ENCODE data around the gene CHAMP1. TPM values are rescaled to one million over a fixed set of nuclear protein-coding genes. Genes with fewer than 3 reads are reported as not detected.
"Not testable (repeated sequence)": the region's sequence is repeated elsewhere in the genome, so short reads cannot be mapped to it uniquely, and the experiment has no call there.

CHAMP1 gene
- total RNA-seq, 1 donor from 2014 or later = 5.5 TPM

- no peak for FAIRE-seq
- peak; percentile 30 for DNase-seq (ENCODE audit: low read depth)
- TF ChIP-seq CTCF (IDR thresholded peaks at IDR 0.05; ENCODE audit: insufficient read depth, low read length, severe bottlenecking) = peak; percentile 57
Measured at GRCh38 chr13:114339857-114340534, 25.7 kb downstream of the CHAMP1 start.

GRCh38 chr13:114341003-114341777, 26.9 kb downstream of the CHAMP1 start:
- TF ChIP-seq CTCF (IDR thresholded peaks at IDR 0.05; ENCODE audit: insufficient read depth, low read length, severe bottlenecking) = no peak
- no peaks in the 10 kb centered on the region for H3K27me3 ChIP-seq (ENCODE audit: control insufficient read depth, insufficient read depth, low read length)
- H3K36me3 ChIP-seq (ENCODE audit: control insufficient read depth, insufficient read depth, low read length) = no peaks in the 10 kb centered on the region
- FAIRE-seq = no peak
- no peak for DNase-seq (ENCODE audit: low read depth)
- H3K4me3 ChIP-seq (ENCODE audit: low read depth, low read length) = no peak overlapping the region

More at GRCh38 chr13:114339857-114340534, 25.7 kb downstream of the CHAMP1 start:
- H3K4me3 ChIP-seq (ENCODE audit: low read depth, low read length) = no peak overlapping the region
- H3K27me3 ChIP-seq (ENCODE audit: control insufficient read depth, insufficient read depth, low read length) = no peaks in the 10 kb centered on the region
- no peaks in the 10 kb centered on the region for H3K36me3 ChIP-seq (ENCODE audit: control insufficient read depth, insufficient read depth, low read length)

GRCh38 chr13:114347256-114347655, 33.0 kb downstream of the CHAMP1 start:
- H3K4me3 ChIP-seq (ENCODE audit: low read depth, low read length); H3K27me3 ChIP-seq (ENCODE audit: control insufficient read depth, insufficient read depth, low read length); DNase-seq (ENCODE audit: low read depth); FAIRE-seq; H3K36me3 ChIP-seq (ENCODE audit: control insufficient read depth, insufficient read depth, low read length): not testable (repeated sequence)

GRCh38 chr13:114352763-114353162, 38.5 kb downstream of the CHAMP1 start:
- DNase-seq (ENCODE audit: low read depth); H3K27me3 ChIP-seq (ENCODE audit: control insufficient read depth, insufficient read depth, low read length); H3K4me3 ChIP-seq (ENCODE audit: low read depth, low read length); FAIRE-seq; H3K36me3 ChIP-seq (ENCODE audit: control insufficient read depth, insufficient read depth, low read length): not testable (repeated sequence)
- peak; percentile 30 for TF ChIP-seq CTCF (IDR thresholded peaks at IDR 0.05; ENCODE audit: insufficient read depth, low read length, severe bottlenecking)

- not testable (repeated sequence) for H3K4me3 ChIP-seq (ENCODE audit: low read depth, low read length); DNase-seq (ENCODE audit: low read depth); FAIRE-seq; H3K27me3 ChIP-seq (ENCODE audit: control insufficient read depth, insufficient read depth, low read length); H3K36me3 ChIP-seq (ENCODE audit: control insufficient read depth, insufficient read depth, low read length)
Measured at GRCh38 chr13:114353382-114353781, 39.1 kb downstream of the CHAMP1 start.

Other genes with a start within 250 kb of the CHAMP1 start
- 1.2 and 2.6 TPM in 2 replicates for gene RASA3, start 181.9 kb upstream of the CHAMP1 start, total RNA-seq
- not detected in 2 replicates for gene CFAP97D2, start 135.2 kb upstream of the CHAMP1 start, total RNA-seq
- gene CDC16, start 79.6 kb upstream of the CHAMP1 start, total RNA-seq = 36.7 and 41.1 TPM in 2 replicates
- 13.7 and 17.8 TPM in 2 replicates for gene UPF3A, start 32.9 kb upstream of the CHAMP1 start, total RNA-seq